H1 (cell line): Measurements from ENCODE around the gene PLPP7. TPM values are rescaled to one million over a fixed set of nuclear protein-coding genes. Genes with fewer than 3 reads are reported as not detected.

Experiments
- CBX5 ChIP-seq: fragments of 300-800, 300-1000 bp; sonication (generic); IDR thresholded peaks from 2 replicates; pipeline ENCODE4 v1.7.1; 2016; ENCODE audit warnings: antibody characterized with exemption, low read length, low read depth
- CHD7 ChIP-seq: fragments of 300-600 bp; sonication (generic); IDR thresholded peaks from 2 replicates; pipeline ENCODE4 v1.7.1; 2012; ENCODE audit warnings: low read length, moderate library complexity, mild to moderate bottlenecking, inconsistent platforms; ENCODE audit not compliant: insufficient replicate concordance
- POLR2A ChIP-seq, 2 experiments: IDR thresholded peaks; 1 replicate in 1 of 2; 2 replicates in 1 of 2; pipeline ENCODE4 v1.6.1; 2011; ENCODE audit warnings: low read depth in 2 of 2, low read length in 2 of 2, mild to moderate bottlenecking in 2 of 2; ENCODE audit errors: control extremely low read depth in 1 of 2
- TEAD4 ChIP-seq: IDR thresholded peaks from 2 replicates; pipeline ENCODE4 v1.6.1; 2012; ENCODE audit warnings: low read depth, low read length, inconsistent platforms, mixed read lengths
- polyA plus RNA-seq, 7 experiments: library from polyadenylated mRNA; depleted of rRNA in 3 of 7; stranded (reverse) in 5 of 7; unstranded in 2 of 7; fragments of >200 nt in 5 of 7; fragments of 200-250 nt in 2 of 7; gene quantifications; 1 replicate in 5 of 7; 2 replicates in 1 of 7; 4 replicates in 1 of 7; pipeline versions ENCODE4 v1.2.1 to v1.2.3, GENCODE V29; 2011 to 2013; ENCODE audit warnings: missing spikeins in 2 of 7, mixed read lengths in 2 of 7
- total RNA-seq: library from RNA; stranded (reverse); fragmentation: NEBNext Ultra II Directional; extraction: Animal tissue kit (Norgen Biotek cat#: 25700); gene quantifications from 2 replicates; pipeline ENCODE4 v1.2.1, GENCODE V29; 2021

The PLPP7 gene
- total and polyA plus RNA-seq, 2 of the 8 experiments (the other 6 are each of a cell fraction or from before 2014, with no cell fraction given) = 3.4 to 3.9 TPM

GRCh38 chr9:131320031-131320685, 30.6 kb downstream of the PLPP7 start (continued):
- TF ChIP-seq CHD7 (no peak), TEAD4 (no peak), POLR2A (IDR thresholded peaks at IDR 0.05; ENCODE audit: control extremely low read depth in 1 of 2, low read depth in 2 of 2, low read length in 2 of 2) (no peak), CBX5 (no peak)
- TF ChIP-seq, all 59 proteins: peak for 0
